ENCODE data around the gene DNAJA4.

Gene DNAJA4

GRCh38 chr15:78257681-78258080, 6.7 kb upstream of the DNAJA4 start:
- H3K27ac ChIP-seq (ENCODE audit: insufficient read depth, low read depth, low read length, poor library complexity, severe bottlenecking): no peak overlapping the region
- peaks cover 5% of the 10 kb centered on the region for H3K27me3 ChIP-seq (ENCODE audit: control insufficient read depth, insufficient read depth, low read length, poor library complexity, severe bottlenecking)
- H3K4me1 ChIP-seq (ENCODE audit: control insufficient read depth, insufficient read depth, low read length): no peaks in the 10 kb centered on the region
- no peak overlapping the region for H3K4me3 ChIP-seq (ENCODE audit: insufficient read depth, low read depth, low read length)
- WGBS, 2 experiments: 94 to 100% methylated on average over 2 to 3 of the region's 3 CpGs
- no peaks in the 10 kb centered on the region for H3K9me3 ChIP-seq (ENCODE audit: control insufficient read depth, low read length)
- H3K36me3 ChIP-seq (ENCODE audit: control insufficient read depth, insufficient read depth, low read length): no peaks in the 10 kb centered on the region

GRCh38 chr15:78259232-78259631, 5.1 kb upstream of the DNAJA4 start:
- WGBS, 2 experiments: 88% methylated on average over 3 of the region's 3 CpGs
- Histone ChIP-seq H3K9me3 (ENCODE audit: control insufficient read depth, low read length) (no peaks in the 10 kb centered on the region), H3K27ac (ENCODE audit: insufficient read depth, low read depth, low read length, poor library complexity, severe bottlenecking) (no peak overlapping the region), H3K4me1 (ENCODE audit: control insufficient read depth, insufficient read depth, low read length) (no peaks in the 10 kb centered on the region), H3K36me3 (ENCODE audit: control insufficient read depth, insufficient read depth, low read length) (no peaks in the 10 kb centered on the region), H3K27me3 (ENCODE audit: control insufficient read depth, insufficient read depth, low read length, poor library complexity, severe bottlenecking) (peaks cover 19% of the 10 kb centered on the region), H3K4me3 (ENCODE audit: insufficient read depth, low read depth, low read length) (no peak overlapping the region)

GRCh38 chr15:78260489-78260888, 3.9 kb upstream of the DNAJA4 start:
- Histone ChIP-seq H3K4me3 (ENCODE audit: insufficient read depth, low read depth, low read length) (no peak overlapping the region), H3K36me3 (ENCODE audit: control insufficient read depth, insufficient read depth, low read length) (no peaks in the 10 kb centered on the region), H3K4me1 (ENCODE audit: control insufficient read depth, insufficient read depth, low read length) (no peaks in the 10 kb centered on the region), H3K27me3 (ENCODE audit: control insufficient read depth, insufficient read depth, low read length, poor library complexity, severe bottlenecking) (peaks cover 32% of the 10 kb centered on the region), H3K9me3 (ENCODE audit: control insufficient read depth, low read length) (no peaks in the 10 kb centered on the region), H3K27ac (ENCODE audit: insufficient read depth, low read depth, low read length, poor library complexity, severe bottlenecking) (no peak overlapping the region)
- WGBS, 2 experiments: 59 to 67% methylated on average over 2 of the region's 2 CpGs

- peaks cover 38% of the 10 kb centered on the region for H3K27me3 ChIP-seq (ENCODE audit: control insufficient read depth, insufficient read depth, low read length, poor library complexity, severe bottlenecking)
- no peaks in the 10 kb centered on the region for H3K9me3 ChIP-seq (ENCODE audit: control insufficient read depth, low read length)
- H3K27ac ChIP-seq (ENCODE audit: insufficient read depth, low read depth, low read length, poor library complexity, severe bottlenecking): no peak overlapping the region
- no peaks in the 10 kb centered on the region for H3K36me3 ChIP-seq (ENCODE audit: control insufficient read depth, insufficient read depth, low read length)
- 93% methylated on average over 3 of the region's 3 CpGs for whole genome bisulfite sequencing, 2 experiments
- H3K4me3 ChIP-seq (ENCODE audit: insufficient read depth, low read depth, low read length): no peak overlapping the region
- H3K4me1 ChIP-seq (ENCODE audit: control insufficient read depth, insufficient read depth, low read length): no peaks in the 10 kb centered on the region
Observed at GRCh38 chr15:78261062-78261461, 3.3 kb upstream of the DNAJA4 start.

GRCh38 chr15:78263351-78263781, 996 bp upstream of the DNAJA4 start:
- Histone ChIP-seq H3K4me3 (ENCODE audit: insufficient read depth, low read depth, low read length) (no peak overlapping the region), H3K27me3 (ENCODE audit: control insufficient read depth, insufficient read depth, low read length, poor library complexity, severe bottlenecking) (peaks cover 44% of the 10 kb centered on the region), H3K36me3 (ENCODE audit: control insufficient read depth, insufficient read depth, low read length) (no peaks in the 10 kb centered on the region), H3K27ac (ENCODE audit: insufficient read depth, low read depth, low read length, poor library complexity, severe bottlenecking) (no peak overlapping the region), H3K4me1 (ENCODE audit: control insufficient read depth, insufficient read depth, low read length) (no peaks in the 10 kb centered on the region), H3K9me3 (ENCODE audit: control insufficient read depth, low read length) (no peaks in the 10 kb centered on the region)
- 91 to 96% methylated on average over 7 of the region's 7 CpGs for WGBS, 2 experiments

- H3K36me3 ChIP-seq (ENCODE audit: control insufficient read depth, insufficient read depth, low read length): no peaks in the 10 kb centered on the region
- H3K9me3 ChIP-seq (ENCODE audit: control insufficient read depth, low read length): no peaks in the 10 kb centered on the region
- H3K27ac ChIP-seq (ENCODE audit: insufficient read depth, low read depth, low read length, poor library complexity, severe bottlenecking): no peak overlapping the region
- peaks cover 44% of the 10 kb centered on the region for H3K27me3 ChIP-seq (ENCODE audit: control insufficient read depth, insufficient read depth, low read length, poor library complexity, severe bottlenecking)
- 86 to 87% methylated on average over 23 of the region's 23 CpGs for WGBS, 2 experiments
- H3K4me1 ChIP-seq (ENCODE audit: control insufficient read depth, insufficient read depth, low read length): no peaks in the 10 kb centered on the region
- H3K4me3 ChIP-seq (ENCODE audit: insufficient read depth, low read depth, low read length): no peak overlapping the region
Observed at GRCh38 chr15:78263907-78264303, 457 bp upstream of the DNAJA4 start.

GRCh38 chr15:78265137-78265460, 737 bp downstream of the DNAJA4 start:
- 72 to 74% methylated on average over 12 of the region's 12 CpGs for WGBS, 2 experiments
- Histone ChIP-seq H3K4me1 (ENCODE audit: control insufficient read depth, insufficient read depth, low read length) (no peaks in the 10 kb centered on the region), H3K9me3 (ENCODE audit: control insufficient read depth, low read length) (no peaks in the 10 kb centered on the region), H3K27me3 (ENCODE audit: control insufficient read depth, insufficient read depth, low read length, poor library complexity, severe bottlenecking) (peaks cover 44% of the 10 kb centered on the region), H3K36me3 (ENCODE audit: control insufficient read depth, insufficient read depth, low read length) (no peaks in the 10 kb centered on the region), H3K4me3 (ENCODE audit: insufficient read depth, low read depth, low read length) (peak overlapping the region; percentile 31), H3K27ac (ENCODE audit: insufficient read depth, low read depth, low read length, poor library complexity, severe bottlenecking) (no peak overlapping the region)

GRCh38 chr15:78265752-78266224, 1.4 kb downstream of the DNAJA4 start:
- Histone ChIP-seq H3K27me3 (ENCODE audit: control insufficient read depth, insufficient read depth, low read length, poor library complexity, severe bottlenecking) (peaks cover 44% of the 10 kb centered on the region), H3K4me3 (ENCODE audit: insufficient read depth, low read depth, low read length) (no peak overlapping the region), H3K27ac (ENCODE audit: insufficient read depth, low read depth, low read length, poor library complexity, severe bottlenecking) (no peak overlapping the region), H3K4me1 (ENCODE audit: control insufficient read depth, insufficient read depth, low read length) (no peaks in the 10 kb centered on the region), H3K36me3 (ENCODE audit: control insufficient read depth, insufficient read depth, low read length) (no peaks in the 10 kb centered on the region), H3K9me3 (ENCODE audit: control insufficient read depth, low read length) (no peaks in the 10 kb centered on the region)
- 91 to 93% methylated on average over 9 of the region's 9 CpGs for WGBS, 2 experiments

GRCh38 chr15:78266229-78266628, 1.9 kb downstream of the DNAJA4 start:
- Histone ChIP-seq H3K36me3 (ENCODE audit: control insufficient read depth, insufficient read depth, low read length) (no peaks in the 10 kb centered on the region), H3K27ac (ENCODE audit: insufficient read depth, low read depth, low read length, poor library complexity, severe bottlenecking) (no peak overlapping the region), H3K4me3 (ENCODE audit: insufficient read depth, low read depth, low read length) (no peak overlapping the region), H3K4me1 (ENCODE audit: control insufficient read depth, insufficient read depth, low read length) (no peaks in the 10 kb centered on the region), H3K27me3 (ENCODE audit: control insufficient read depth, insufficient read depth, low read length, poor library complexity, severe bottlenecking) (peaks cover 41% of the 10 kb centered on the region), H3K9me3 (ENCODE audit: control insufficient read depth, low read length) (no peaks in the 10 kb centered on the region)

- no peak overlapping the region for H3K27ac ChIP-seq (ENCODE audit: insufficient read depth, low read depth, low read length, poor library complexity, severe bottlenecking)
- no peaks in the 10 kb centered on the region for H3K9me3 ChIP-seq (ENCODE audit: control insufficient read depth, low read length)
- H3K27me3 ChIP-seq (ENCODE audit: control insufficient read depth, insufficient read depth, low read length, poor library complexity, severe bottlenecking): peaks cover 39% of the 10 kb centered on the region
- no peaks in the 10 kb centered on the region for H3K4me1 ChIP-seq (ENCODE audit: control insufficient read depth, insufficient read depth, low read length)
- H3K36me3 ChIP-seq (ENCODE audit: control insufficient read depth, insufficient read depth, low read length): no peaks in the 10 kb centered on the region
- WGBS, 2 experiments: 81 to 96% methylated on average over 1 to 2 of the region's 2 CpGs
- H3K4me3 ChIP-seq (ENCODE audit: insufficient read depth, low read depth, low read length): no peak overlapping the region
Observed at GRCh38 chr15:78266806-78267205, 2.4 kb downstream of the DNAJA4 start.

- no peak overlapping the region for H3K4me3 ChIP-seq (ENCODE audit: insufficient read depth, low read depth, low read length)
- 74 to 88% methylated on average over 2 of the region's 2 CpGs for WGBS, 2 experiments
Observed at GRCh38 chr15:78272316-78272715, 8.0 kb downstream of the DNAJA4 start.

More at GRCh38 chr15:78272316-78272715, 8.0 kb downstream of the DNAJA4 start:
- Histone ChIP-seq H3K9me3 (ENCODE audit: control insufficient read depth, low read length) (no peaks in the 10 kb centered on the region), H3K4me1 (ENCODE audit: control insufficient read depth, insufficient read depth, low read length) (no peaks in the 10 kb centered on the region), H3K27ac (ENCODE audit: insufficient read depth, low read depth, low read length, poor library complexity, severe bottlenecking) (no peak overlapping the region), H3K27me3 (ENCODE audit: control insufficient read depth, insufficient read depth, low read length, poor library complexity, severe bottlenecking) (no peaks in the 10 kb centered on the region), H3K36me3 (ENCODE audit: control insufficient read depth, insufficient read depth, low read length) (no peaks in the 10 kb centered on the region)

All from ectodermal cell (in vitro differentiated cells).